ENCODE results near the gene SGK1.

SGK1 gene

GRCh38 chr6:134330555-134330954, 12.6 kb upstream of the SGK1 start:
- Histone ChIP-seq H3K36me3 (ENCODE audit: control insufficient read depth in 2 of 2, insufficient read depth in 1 of 2, low read length in 2 of 2) (no peaks in the 10 kb centered on the region), H3K4me1 (ENCODE audit: control insufficient read depth, insufficient read depth, low read length) (no peaks in the 10 kb centered on the region), H3K4me3 (ENCODE audit: low read depth, low read length) (no peak overlapping the region), H3K27ac (ENCODE audit: extremely low read depth, low read depth, low read length) (no peak overlapping the region), H3K9me3 (ENCODE audit: control insufficient read depth, insufficient read depth, low read depth, low read length) (no peaks in the 10 kb centered on the region)
- TF ChIP-seq ZNF785 (tag by site-specific recombination; IDR thresholded peaks at IDR 0.05): no peak
- ChIA-PET POLR2A (no interaction called here), CTCF (interaction anchor here (0.8 kb wide), 1 partner anchor 77 kb away, joined by 4 read pairs; no protein-coding TSS in a partner anchor)

GRCh38 chr6:134328792-134329191, 10.9 kb upstream of the SGK1 start:
- H3K9me3 ChIP-seq (ENCODE audit: control insufficient read depth, insufficient read depth, low read depth, low read length): no peaks in the 10 kb centered on the region
- ChIA-PET POLR2A (interaction anchor here (0.5 kb wide), 1 partner anchor 496 kb away, joined by 6 read pairs; no protein-coding TSS in a partner anchor), CTCF (interaction anchor here (0.5 to 1.1 kb wide), 6 partner anchors 30 to 1901 kb away, joined by 3 to 6 read pairs (median 3); no protein-coding TSS in a partner anchor)
- H3K27ac ChIP-seq (ENCODE audit: extremely low read depth, low read depth, low read length): no peak overlapping the region
- TF ChIP-seq SP7 (tag by site-specific recombination; IDR thresholded peaks at IDR 0.05) (no peak), GLIS1 (tag by site-specific recombination; IDR thresholded peaks at IDR 0.05) (no peak), ZNF114 (tag by site-specific recombination; IDR thresholded peaks at IDR 0.05) (no peak), ZSCAN18 (tag by site-specific recombination; IDR thresholded peaks at IDR 0.05) (no peak), INSM2 (tag by site-specific recombination; IDR thresholded peaks at IDR 0.05) (no peak), ZBTB6 (tag by site-specific recombination; IDR thresholded peaks at IDR 0.05) (no peak), HOXA7 (CRISPR knock-in tag; IDR thresholded peaks at IDR 0.05; ENCODE audit: borderline replicate concordance) (no peak), ZNF155 (tag by site-specific recombination; IDR thresholded peaks at IDR 0.05) (no peak), ZNF600 (tag by site-specific recombination; IDR thresholded peaks at IDR 0.05) (no peak), ZNF366 (tag by site-specific recombination; conservative IDR thresholded peaks at IDR 0.05) (no peak), ZNF654 (tag by site-specific recombination; IDR thresholded peaks at IDR 0.05; ENCODE audit: low read depth) (no peak), BCL11B (tag by site-specific recombination; IDR thresholded peaks at IDR 0.05; ENCODE audit: low read depth) (no peak), KLF16 (tag by site-specific recombination; IDR thresholded peaks at IDR 0.05) (no peak), ZNF391 (tag by site-specific recombination; IDR thresholded peaks at IDR 0.05; ENCODE audit: borderline replicate concordance, low read depth) (no peak)
- no peaks in the 10 kb centered on the region for H3K4me1 ChIP-seq (ENCODE audit: control insufficient read depth, insufficient read depth, low read length)
- no peaks in the 10 kb centered on the region for H3K36me3 ChIP-seq (ENCODE audit: control insufficient read depth in 2 of 2, insufficient read depth in 1 of 2, low read length in 2 of 2)
- H3K4me3 ChIP-seq (ENCODE audit: low read depth, low read length): no peak overlapping the region

GRCh38 chr6:134328138-134328537, 10.2 kb upstream of the SGK1 start:
- H3K4me1 ChIP-seq (ENCODE audit: control insufficient read depth, insufficient read depth, low read length): no peaks in the 10 kb centered on the region
- H3K9me3 ChIP-seq (ENCODE audit: control insufficient read depth, insufficient read depth, low read depth, low read length): no peaks in the 10 kb centered on the region
- ChIA-PET CTCF (interaction anchor here (0.6 to 1.1 kb wide), 7 partner anchors 9 to 373 kb away, joined by 3 to 6 read pairs (median 3); no protein-coding TSS in a partner anchor), POLR2A (interaction anchor here (0.5 kb wide), 1 partner anchor 497 kb away, joined by 6 read pairs; no protein-coding TSS in a partner anchor)
- no peak for TF ChIP-seq ZNF335 (tag by site-specific recombination; conservative IDR thresholded peaks at IDR 0.05)
- TF ChIP-seq SCRT1 (tag by site-specific recombination; IDR thresholded peaks at IDR 0.05; ENCODE audit: borderline replicate concordance): no peak
- no peak for TF ChIP-seq ZNF561 (tag by site-specific recombination; IDR thresholded peaks at IDR 0.05; ENCODE audit: borderline replicate concordance)
- no peak for TF ChIP-seq KLF1 (tag by site-specific recombination; IDR thresholded peaks at IDR 0.05)
- no peak for TF ChIP-seq KLF7 (tag by site-specific recombination; IDR thresholded peaks at IDR 0.05; ENCODE audit: borderline replicate concordance)
- peak; percentile 75; the same call in 1 of the 2 replicates for TF ChIP-seq ZNF596 (tag by site-specific recombination; IDR thresholded peaks at IDR 0.05)
- 0 out of 2 replicates have a peak, but pooled peaks have one; percentile 19 for TF ChIP-seq ZNF366 (tag by site-specific recombination; conservative IDR thresholded peaks at IDR 0.05)
- no peak for TF ChIP-seq ZNF677 (tag by site-specific recombination; IDR thresholded peaks at IDR 0.05)
- TF ChIP-seq WT1 (tag by site-specific recombination; IDR thresholded peaks at IDR 0.05): no peak
- TF ChIP-seq ZNF398 (tag by site-specific recombination; IDR thresholded peaks at IDR 0.05): no peak
- TF ChIP-seq ZNF621 (tag by site-specific recombination; IDR thresholded peaks at IDR 0.05): no peak
- TF ChIP-seq ZBTB8A (tag by site-specific recombination; IDR thresholded peaks at IDR 0.05): no peak
- no peak overlapping the region for H3K27ac ChIP-seq (ENCODE audit: extremely low read depth, low read depth, low read length)
- no peak overlapping the region for H3K4me3 ChIP-seq (ENCODE audit: low read depth, low read length)
- no peaks in the 10 kb centered on the region for H3K36me3 ChIP-seq (ENCODE audit: control insufficient read depth in 2 of 2, insufficient read depth in 1 of 2, low read length in 2 of 2)

All from HEK293 (cell line).